Transverse colon (tissue), 4 donors: ENCODE results near the gene IKZF1.

Experiments used
- CTCF ChIP-seq, 5 experiments: fragments of 200-600 bp in 3 of 5; fragments of 450-650 bp in 2 of 5; sonication (generic) in 3 of 5; IDR thresholded peaks; 1 replicate in 2 of 5; 2 replicates in 3 of 5; pipeline ENCODE4 v1.5.1; 2016 to 2017; ENCODE audit warnings: antibody characterized with exemption in 5 of 5, inconsistent platforms in 3 of 5, mild to moderate bottlenecking in 2 of 5, moderate library complexity in 1 of 5
- EP300 ChIP-seq: sonication (generic); formaldehyde crosslinking; IDR thresholded peaks from one replicate; pipeline ENCODE4 v1.6.1; 2017; ENCODE audit warnings: antibody characterized with exemption, low read depth
- POLR2A ChIP-seq: fragments of 450-650 bp; IDR thresholded peaks from one replicate; pipeline ENCODE4 v1.6.1; 2016; ENCODE audit warnings: antibody characterized with exemption, mild to moderate bottlenecking, moderate library complexity
- POLR2AphosphoS5 ChIP-seq, 3 donors: sonication (generic); formaldehyde crosslinking; IDR thresholded peaks; one replicate each; pipeline ENCODE4 v1.6.1; 2016; ENCODE audit warnings: antibody characterized with exemption in 3 of 3

GRCh38 chr7:50302486-50303334 lies 1.8 kb upstream of the IKZF1 start:
- TF ChIP-seq CTCF (IDR thresholded peaks at IDR 0.05) = no peak
- no peak for TF ChIP-seq EP300
- TF ChIP-seq POLR2A = no peak
- TF ChIP-seq POLR2AphosphoS5 (IDR thresholded peaks at IDR 0.05) = no peak
